Measurements from ENCODE around the gene NAXE. TPM values are rescaled to one million over a fixed set of nuclear protein-coding genes. Genes with fewer than 3 reads are reported as not detected.
"Not testable (repeated sequence)": the region's sequence is repeated elsewhere in the genome, so short reads cannot be mapped to it uniquely, and the experiment has no call there.

Gene NAXE
- total RNA-seq, 1 donor from 2014 or later = 102 TPM

DNA sequence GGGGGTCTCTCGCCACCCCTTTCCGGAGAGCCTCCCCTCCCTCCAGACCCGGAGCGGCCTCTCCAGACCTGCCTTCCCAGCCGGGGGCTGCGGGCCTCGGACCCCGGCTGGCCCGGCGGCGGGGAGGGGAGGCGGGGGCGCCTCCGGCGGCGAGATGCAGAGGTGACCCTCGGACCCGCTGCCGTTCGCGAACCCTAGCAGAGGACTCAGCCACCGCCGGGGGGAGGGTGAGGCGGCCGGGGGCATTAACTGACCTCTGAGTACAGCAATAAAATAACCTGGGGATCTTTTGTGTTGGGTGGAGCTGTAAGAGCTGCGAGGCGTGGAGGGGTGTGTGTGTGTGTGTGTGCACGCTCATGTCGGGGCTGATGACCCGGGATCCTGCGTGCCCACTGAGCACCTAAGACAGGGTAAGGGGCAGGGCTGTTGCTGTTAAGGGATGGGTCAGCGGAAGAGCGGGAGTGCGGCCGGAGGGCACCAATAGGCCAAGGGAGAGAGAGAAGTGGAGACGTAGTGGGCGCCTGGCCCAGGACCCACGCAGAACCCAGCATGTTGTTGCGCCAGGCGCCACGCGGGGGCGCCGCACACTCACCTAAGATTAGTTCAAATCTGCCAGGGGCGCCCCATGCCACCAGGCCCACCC, 34.0 kb downstream of the NAXE start:
- Histone ChIP-seq H3K36me3 (no peaks in the 10 kb centered on the region), H3K4me3 (peak overlapping the region; percentile 63), H3K27ac (replicated peaks) (peak overlapping the region; percentile 79), H3K4me1 (peaks cover 35% of the 10 kb centered on the region), H3K27me3 (ENCODE audit: low read depth) (peaks cover 83% of the 10 kb centered on the region), H3K9me3 (replicated peaks) (no peaks in the 10 kb centered on the region)
- peak; percentile 52 for DNase-seq
- intact Hi-C loops (cut with micrococcal nuclease) = loop anchor here (2.0 kb wide), 1 partner anchor 31 kb away; no protein-coding TSS in a partner anchor
- TF ChIP-seq, protein P1, sequence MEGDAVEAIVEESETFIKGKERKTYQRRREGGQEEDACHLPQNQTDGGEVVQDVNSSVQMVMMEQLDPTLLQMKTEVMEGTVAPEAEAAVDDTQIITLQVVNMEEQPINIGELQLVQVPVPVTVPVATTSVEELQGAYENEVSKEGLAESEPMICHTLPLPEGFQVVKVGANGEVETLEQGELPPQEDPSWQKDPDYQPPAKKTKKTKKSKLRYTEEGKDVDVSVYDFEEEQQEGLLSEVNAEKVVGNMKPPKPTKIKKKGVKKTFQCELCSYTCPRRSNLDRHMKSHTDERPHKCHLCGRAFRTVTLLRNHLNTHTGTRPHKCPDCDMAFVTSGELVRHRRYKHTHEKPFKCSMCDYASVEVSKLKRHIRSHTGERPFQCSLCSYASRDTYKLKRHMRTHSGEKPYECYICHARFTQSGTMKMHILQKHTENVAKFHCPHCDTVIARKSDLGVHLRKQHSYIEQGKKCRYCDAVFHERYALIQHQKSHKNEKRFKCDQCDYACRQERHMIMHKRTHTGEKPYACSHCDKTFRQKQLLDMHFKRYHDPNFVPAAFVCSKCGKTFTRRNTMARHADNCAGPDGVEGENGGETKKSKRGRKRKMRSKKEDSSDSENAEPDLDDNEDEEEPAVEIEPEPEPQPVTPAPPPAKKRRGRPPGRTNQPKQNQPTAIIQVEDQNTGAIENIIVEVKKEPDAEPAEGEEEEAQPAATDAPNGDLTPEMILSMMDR (IDR thresholded peaks at IDR 0.05; ENCODE audit: borderline replicate concordance) = peak; percentile 83

DNA sequence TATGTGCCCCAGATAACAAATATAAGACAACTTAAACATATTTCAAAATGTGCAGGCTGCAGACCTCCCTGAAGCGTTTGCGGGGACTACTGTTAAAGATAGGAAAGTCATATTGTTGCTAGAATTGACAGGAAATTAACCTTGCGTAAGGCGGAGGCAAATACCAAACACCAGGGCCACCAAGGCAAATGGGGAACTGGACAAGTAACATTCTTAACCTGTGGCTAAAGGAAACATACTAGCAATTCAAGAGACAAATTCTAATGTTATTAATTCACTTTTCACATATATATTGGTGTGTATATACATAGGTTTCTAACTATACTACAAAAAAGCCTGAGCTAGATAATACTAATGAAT, 34.5 kb downstream of the NAXE start:
- peak overlapping the region; percentile 79 for H3K27ac ChIP-seq (replicated peaks)
- DNase-seq = no peak
- no peaks in the 10 kb centered on the region for H3K36me3 ChIP-seq
- H3K9me3 ChIP-seq (replicated peaks) = no peaks in the 10 kb centered on the region
- TF ChIP-seq, protein P1 (IDR thresholded peaks at IDR 0.05; ENCODE audit: borderline replicate concordance) = no peak
- H3K27me3 ChIP-seq (ENCODE audit: low read depth) = peaks cover 87% of the 10 kb centered on the region
- peaks cover 35% of the 10 kb centered on the region for H3K4me1 ChIP-seq
- intact Hi-C loops (cut with micrococcal nuclease) = loop anchor here (2.0 kb wide), 1 partner anchor 31 kb away; no protein-coding TSS in a partner anchor
- H3K4me3 ChIP-seq = peak overlapping the region; percentile 63

DNA sequence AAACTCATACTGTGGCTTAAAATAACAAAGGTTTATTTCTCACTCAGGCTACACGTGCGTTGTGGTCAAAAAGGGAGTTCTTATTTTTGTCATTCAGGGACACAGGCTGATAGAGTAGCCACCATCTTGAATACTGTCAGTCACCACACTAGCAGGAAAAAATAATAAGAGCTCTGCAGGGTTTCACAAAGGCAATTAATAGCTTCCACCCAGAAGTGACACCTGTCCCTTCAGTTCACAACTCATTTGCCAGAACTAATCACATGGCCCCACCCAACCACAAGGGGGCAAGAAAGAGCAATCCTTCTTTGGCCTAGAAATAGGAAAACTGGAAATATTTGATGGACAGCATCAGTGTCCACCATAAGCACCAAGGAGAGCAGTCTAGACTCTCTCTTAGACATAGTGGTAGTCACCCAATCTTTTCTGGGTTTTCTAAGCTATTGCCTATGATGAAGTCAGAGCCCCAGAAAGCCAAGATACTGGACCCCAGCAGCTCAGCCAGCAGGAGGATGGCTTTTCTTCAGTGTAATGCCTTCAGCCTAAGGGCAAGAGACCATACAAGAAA, 35.8 kb downstream of the NAXE start:
- DNase-seq = no peak
- no peak overlapping the region for H3K27ac ChIP-seq (replicated peaks)
- no peaks in the 10 kb centered on the region for H3K9me3 ChIP-seq (replicated peaks)
- H3K4me1 ChIP-seq = peaks cover 35% of the 10 kb centered on the region
- no peaks in the 10 kb centered on the region for H3K36me3 ChIP-seq
- H3K27me3 ChIP-seq (ENCODE audit: low read depth) = peaks cover 93% of the 10 kb centered on the region
- TF ChIP-seq, protein P1 (IDR thresholded peaks at IDR 0.05; ENCODE audit: borderline replicate concordance) = peak; percentile 70
- H3K4me3 ChIP-seq = no peak overlapping the region
- intact Hi-C loops (cut with micrococcal nuclease) = loop anchor here (2.0 kb wide), 1 partner anchor 29 kb away; no protein-coding TSS in a partner anchor

DNA sequence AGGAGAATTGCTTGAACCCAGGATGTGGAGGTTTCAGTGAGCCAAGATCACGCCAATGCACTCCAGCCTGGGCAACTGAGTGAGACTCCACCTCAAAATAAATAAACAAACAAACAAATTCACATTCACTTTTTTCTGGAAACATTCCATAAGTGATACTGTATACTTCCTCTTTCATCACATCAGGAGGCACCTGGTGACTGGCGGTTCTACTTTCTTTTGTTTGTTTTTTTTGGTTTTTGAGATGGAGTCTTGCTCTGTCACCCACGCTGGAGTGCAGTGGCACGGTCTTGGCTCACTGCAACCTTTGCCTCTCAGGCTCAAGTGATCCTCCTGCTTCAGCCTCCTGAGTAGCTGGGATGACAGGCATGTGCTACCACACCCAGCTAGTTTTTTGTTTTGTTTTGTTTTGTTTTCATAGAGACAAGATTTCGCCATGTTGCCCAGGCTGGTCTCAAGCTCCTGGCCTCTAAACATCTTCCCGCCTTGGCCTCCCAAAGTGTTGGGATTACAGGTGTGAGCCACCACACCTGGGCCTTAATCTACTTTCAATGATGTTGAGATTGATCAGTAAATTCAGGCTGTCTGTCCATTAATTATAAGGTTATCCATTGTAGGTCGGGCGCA, 38.4 kb downstream of the NAXE start:
- H3K27me3 ChIP-seq (ENCODE audit: low read depth) = peaks cover 98% of the 10 kb centered on the region
- peaks cover 18% of the 10 kb centered on the region for H3K4me1 ChIP-seq
- intact Hi-C loops (cut with micrococcal nuclease) = no loop called here
- no peak overlapping the region for H3K27ac ChIP-seq (replicated peaks)
- H3K4me3 ChIP-seq = no peak overlapping the region
- no peaks in the 10 kb centered on the region for H3K9me3 ChIP-seq (replicated peaks)
- H3K36me3 ChIP-seq = no peaks in the 10 kb centered on the region
- DNase-seq = no peak
- TF ChIP-seq, protein P1 (IDR thresholded peaks at IDR 0.05; ENCODE audit: borderline replicate concordance) = no peak

DNA sequence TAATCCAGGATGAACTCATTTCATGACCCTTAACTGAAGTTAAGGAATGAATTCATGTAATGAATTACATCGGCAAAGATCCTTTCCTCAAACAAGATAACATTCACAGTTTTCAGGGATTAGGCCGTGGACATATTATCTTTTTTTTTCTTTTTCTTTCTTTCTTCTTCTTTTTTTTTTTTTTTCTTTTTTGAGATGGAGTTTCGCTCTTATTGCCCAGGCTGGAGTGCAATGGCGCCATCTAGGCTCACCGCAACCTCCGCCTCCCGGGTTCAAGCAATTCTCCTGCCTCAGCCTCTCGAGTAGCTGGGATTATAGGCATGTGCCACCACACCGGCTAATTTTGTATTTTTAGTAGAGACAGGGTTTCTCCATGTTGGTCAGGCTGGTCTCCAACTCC, 39.6 kb downstream of the NAXE start:
- DNase-seq; H3K4me1 ChIP-seq; H3K4me3 ChIP-seq; H3K9me3 ChIP-seq (replicated peaks); H3K27ac ChIP-seq (replicated peaks); intact Hi-C loops (cut with micrococcal nuclease); H3K36me3 ChIP-seq: not testable (repeated sequence)
- peaks cover 94% of the 10 kb centered on the region for H3K27me3 ChIP-seq (ENCODE audit: low read depth)

DNA sequence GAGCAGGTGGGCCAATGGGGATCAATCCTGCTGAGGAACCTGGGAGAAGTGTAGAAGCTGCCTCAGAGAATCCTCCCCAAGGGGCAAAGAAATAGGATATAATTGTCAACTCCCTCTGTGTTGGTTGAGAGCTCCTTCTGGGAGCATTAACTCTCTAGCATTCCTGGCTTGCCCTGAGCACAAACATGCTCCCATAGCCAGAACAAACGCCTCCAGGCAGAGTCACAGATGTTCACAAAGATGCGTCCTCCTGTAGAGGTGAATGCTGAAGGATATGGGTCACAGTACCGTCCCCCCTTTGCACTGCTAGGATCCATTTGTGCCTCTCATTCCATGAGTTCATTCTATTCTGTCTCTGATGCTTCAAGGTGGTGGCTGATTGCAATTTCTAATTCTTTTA, 40.8 kb downstream of the NAXE start:
- Histone ChIP-seq H3K27ac (replicated peaks) (no peak overlapping the region), H3K9me3 (replicated peaks) (no peaks in the 10 kb centered on the region), H3K36me3 (no peaks in the 10 kb centered on the region), H3K4me3 (no peak overlapping the region), H3K27me3 (ENCODE audit: low read depth) (peaks cover 93% of the 10 kb centered on the region), H3K4me1 (no peaks in the 10 kb centered on the region)
- no peak for DNase-seq
- intact Hi-C loops (cut with micrococcal nuclease) = no loop called here
- TF ChIP-seq, protein P1 (IDR thresholded peaks at IDR 0.05; ENCODE audit: borderline replicate concordance) = no peak

All from left ventricle myocardium inferior (tissue), 1 donor.